GM12892 (cell line): ENCODE results near the gene FAM228B.

ENCODE experiments used
- POLR2A ChIP-seq: IDR thresholded peaks from 2 replicates; pipeline ENCODE4 v1.6.1; 2011; ENCODE audit warnings: low read depth, low read length, control low read depth
- POLR2AphosphoS5 ChIP-seq: IDR thresholded peaks from 2 replicates; pipeline ENCODE4 v1.6.1; 2011; ENCODE audit warnings: low read depth, low read length, control low read depth
- TAF1 ChIP-seq: IDR thresholded peaks from 2 replicates; pipeline ENCODE4 v1.6.1; 2011; ENCODE audit warnings: low read depth, mild to moderate bottlenecking, control low read depth, low read length, borderline replicate concordance

- TF ChIP-seq POLR2AphosphoS5 (no peak), POLR2A (no peak), TAF1 (no peak)
Observed at GRCh38 chr2:24125956-24126355, 2.7 kb downstream of the FAM228B start.
